GM18526 (cell line): ENCODE results near the gene PEAK3.

Source experiments
- POLR2A ChIP-seq: IDR thresholded peaks from 3 replicates; pipeline ENCODE4 v1.6.1; 2011; ENCODE audit not compliant: insufficient read length; ENCODE audit errors: extremely low read depth

Gene PEAK3

GRCh38 chr19:2243274-2244124, 38.5 kb downstream of the PEAK3 start:
- TF ChIP-seq POLR2A = no peak

- no peak for TF ChIP-seq POLR2A
These were observed 39.2 kb downstream of the PEAK3 start for GRCh38 chr19:2242816-2243215.

- no peak for TF ChIP-seq POLR2A
These were observed 39.9 kb downstream of the PEAK3 start for GRCh38 chr19:2242092-2242537.

GRCh38 chr19:2240881-2241760, 40.9 kb downstream of the PEAK3 start:
- TF ChIP-seq POLR2A = no peak

GRCh38 chr19:2239771-2240770, 41.9 kb downstream of the PEAK3 start:
- TF ChIP-seq POLR2A = no peak

GRCh38 chr19:2239173-2239572, 42.8 kb downstream of the PEAK3 start:
- TF ChIP-seq POLR2A = no peak

- no peak for TF ChIP-seq POLR2A
These were observed 44.2 kb downstream of the PEAK3 start for GRCh38 chr19:2237869-2238153.

- no peak for TF ChIP-seq POLR2A
These were observed 44.7 kb downstream of the PEAK3 start for GRCh38 chr19:2237051-2237868.

GRCh38 chr19:2236314-2237050, 45.5 kb downstream of the PEAK3 start, which contains the start of the genes PLEKHJ1 and SF3A2:
Gene PLEKHJ1 (minus strand): TSS chr19:2236329. CDS start chr19:2236248, 81 bp downstream.
Gene SF3A2 (plus strand): TSS chr19:2236824. CDS start chr19:2243419, 6,595 bp downstream.
- peak; percentile 81 for TF ChIP-seq POLR2A

GRCh38 chr19:2236064-2236313, 46.0 kb downstream of the PEAK3 start:
- TF ChIP-seq POLR2A = peak; percentile 72

GRCh38 chr19:2235381-2236063, 46.5 kb downstream of the PEAK3 start:
- TF ChIP-seq POLR2A = no peak

GRCh38 chr19:2234996-2235380, 47.0 kb downstream of the PEAK3 start:
- TF ChIP-seq POLR2A = no peak
